Heart left ventricle (tissue), 16 donors: Measurements from ENCODE around the gene PRICKLE3. TPM values are rescaled to one million over a fixed set of nuclear protein-coding genes. Genes with fewer than 3 reads are reported as not detected.
"Not testable (repeated sequence)": the region's sequence is repeated elsewhere in the genome, so short reads cannot be mapped to it uniquely, and the experiment has no call there.

Experiments used
- ATAC-seq, 4 donors: fragments of 200-7000 bp; cut with Tn5 transposase; one replicate each; pipeline ENCODE4 v1.9.1; 2020 to 2022; ENCODE audit warnings: moderate library complexity in 4 of 4, mild to moderate bottlenecking in 3 of 4, moderate number of reproducible peaks in 1 of 4
- DNase-seq, 5 donors: peaks; one replicate each; pipeline ENCODE4 v3.0.0-alpha.2; 2020
- H3K27ac ChIP-seq, 12 donors: fragments of 200-600 bp; sonication (generic) in 4 of 12; one replicate each; pipeline versions ENCODE4 v1.5.0 to v1.8.0; 2016 to 2022; ENCODE audit warnings: mild to moderate bottlenecking in 2 of 12
- H3K27me3 ChIP-seq, 9 donors: fragments of 200-600 bp; sonication (generic) in 2 of 9; one replicate each; pipeline versions ENCODE4 v1.5.1 to v1.8.0; 2016 to 2022; ENCODE audit warnings: mild to moderate bottlenecking in 3 of 9
- H3K36me3 ChIP-seq, 9 donors: fragments of 200-600 bp; sonication (generic) in 2 of 9; one replicate each; pipeline versions ENCODE4 v1.5.0 to v1.8.0; 2018 to 2022; ENCODE audit warnings: mild to moderate bottlenecking in 2 of 9
- H3K4me1 ChIP-seq, 12 donors: fragments of 200-600 bp; sonication (generic) in 4 of 12; one replicate each; pipeline versions ENCODE4 v1.5.0 to v1.8.0; 2016 to 2022; ENCODE audit warnings: mild to moderate bottlenecking in 3 of 12
- H3K4me3 ChIP-seq, 12 donors: fragments of 200-600 bp; sonication (generic) in 4 of 12; one replicate each; pipeline versions ENCODE4 v1.5.0 to v1.8.0; 2017 to 2022; ENCODE audit warnings: mild to moderate bottlenecking in 9 of 12, moderate library complexity in 4 of 12
- H3K9me3 ChIP-seq, 12 donors: fragments of 200-600 bp; sonication (generic) in 4 of 12; one replicate each; pipeline versions ENCODE4 v1.5.0 to v1.8.0; 2016 to 2022; ENCODE audit warnings: mild to moderate bottlenecking in 1 of 12
- POLR2A ChIP-seq, 2 donors: fragments of 450-650 bp; IDR thresholded peaks; one replicate each; pipeline ENCODE4 v1.6.1; 2017; ENCODE audit warnings: antibody characterized with exemption in 2 of 2, mild to moderate bottlenecking in 2 of 2, moderate library complexity in 2 of 2
- WGBS, 4 donors: extraction: QIAGEN DNeasy Blood & Tissue Kit in 2 of 4; methylation state at CpG; one replicate each; pipeline versions ENCODE4 v1.1.5 to v1.1.7; 2013 to 2018; 5-methylcytosine and 5-hydroxymethylcytosine counted together
- intact Hi-C, 10 donors: fragments of 100-400 bp; cut with DNase I; formaldehyde crosslinking; loops; one replicate each; pipeline versions ENCODE4 v1.11.1 to v1.14.2; 2022
- polyA plus RNA-seq, 2 donors: library from polyadenylated mRNA; stranded (reverse); fragments of 200-250 nt; gene quantifications; one replicate each; pipeline ENCODE4 v1.2.3, GENCODE V29; 2013
- total RNA-seq, 9 donors: library from RNA; depleted of rRNA in 2 of 9; stranded (reverse); fragments of >200 nt in 2 of 9; fragmentation: NEBNext Ultra II Directional in 3 of 9; extraction: Animal tissue kit (Norgen Biotek cat#: 25700) in 3 of 9; gene quantifications; one replicate each; pipeline versions ENCODE4 v1.1.0 to v1.2.4, GENCODE V29; 2016 to 2023
- TF ChIP-seq, protein P1 (sequence below), 12 donors: fragments of 200-600 bp; sonication (generic) in 4 of 12; IDR thresholded peaks; one replicate each; pipeline versions ENCODE4 v1.5.0 to v1.8.0; 2018 to 2022; ENCODE audit warnings: antibody characterized with exemption in 12 of 12, mild to moderate bottlenecking in 5 of 12
- donor health status: ischemic (EF 13 %, LVEDD 7.1; RV severe dilation, severe dysfunction).
- donor health status: healthy with polysubstance abuse.
- donor health status: DM: no; HTN: yes; CAD: no.
- donor health status: DM: no; HTN: no; CAD: no.
- donor health status: ischemic (EF 25% LVEDD 6.9; RV normal size, moderate dysfunction).
- donor health status: ischemic (EF 25% LVEDD 5.7; RV mildly dilated, moderate dysfunction).
- donor health status: healthy.
- donor health status: DM: yes; HTN: yes; CAD: no.
- donor health status: ischemic (EF 35%, LVEDD 5.7; RV mildly dilated, moderate dysfunction).
- donor health status: nonischemic (EF 11% LVEDD 7.7; RV severe dilation, severe dysfunction).
- donor health status: DM: yes; HTN: yes; CAD: no.
- donor health status: PGD.
- donor health status: ischemic (EF 29% LVEDD 5.4; RV normal size, mild dysfunction).
- donor health status: nonischemic (EF 23%, LVEDD 6.1; RV moderate dilation, normal function).

PRICKLE3 gene
- total and polyA plus RNA-seq, 11 donors: 6.5 to 13.2 (median 9.3) TPM

DNA sequence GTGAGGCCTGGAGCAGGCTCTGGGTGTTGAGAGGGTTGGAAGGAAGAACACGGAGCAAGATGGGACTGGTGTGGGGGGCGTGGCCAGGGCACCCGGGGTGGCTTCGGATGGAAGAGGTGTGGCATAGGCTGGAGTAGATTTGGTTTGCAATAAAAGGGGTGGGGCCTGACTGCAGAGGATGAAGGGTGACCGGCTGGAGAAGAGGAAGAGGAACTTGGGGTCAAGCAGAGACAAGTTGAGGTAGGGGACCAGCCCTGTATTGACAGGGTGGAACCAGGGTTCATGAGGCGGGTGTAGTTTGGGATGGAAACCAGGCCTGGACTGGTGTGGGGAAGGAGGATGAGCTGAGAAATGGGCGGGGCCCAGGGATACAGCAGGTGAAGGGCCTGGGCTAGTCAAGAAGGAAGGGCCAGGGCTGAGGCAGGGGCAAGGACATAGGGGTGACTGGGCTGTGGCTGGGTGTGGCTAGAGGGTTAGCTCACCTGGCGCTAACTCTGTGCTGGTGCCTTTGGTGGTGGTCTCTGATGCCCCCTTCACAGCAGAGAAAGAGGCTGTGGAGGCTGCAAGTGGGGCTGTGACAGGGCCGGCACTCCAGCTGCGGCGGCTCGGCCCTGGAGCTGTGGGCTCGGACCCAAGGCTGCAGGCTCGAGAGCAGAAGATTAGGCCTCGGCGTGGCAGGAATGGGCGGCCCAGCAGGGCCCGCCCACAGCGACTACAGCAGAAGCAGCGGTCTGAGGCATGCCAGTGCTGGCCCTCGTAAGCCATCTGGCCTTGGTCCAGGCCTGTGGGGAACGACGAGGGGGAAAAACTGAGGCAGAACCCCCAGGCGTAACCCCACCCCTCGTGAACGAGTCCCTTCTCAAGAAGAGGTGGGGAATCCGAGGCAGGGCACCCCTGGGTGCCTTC, 9.5 kb downstream of the PRICKLE3 start:
- Histone ChIP-seq H3K27ac (peak overlapping the region in 7 of 12 donors; percentile 13 to 70 (median 42)), H3K4me3 (no peak overlapping the region), H3K27me3 (no peaks in the 10 kb centered on the region), H3K4me1 (peaks cover 0 to 14% (median 0%) of the 10 kb centered on the region in 12 donors), H3K36me3 (peaks cover 0 to 31% (median 12%) of the 10 kb centered on the region in 9 donors), H3K9me3 (no peaks in the 10 kb centered on the region)
- DNase-seq: no peak
- TF ChIP-seq POLR2A (IDR thresholded peaks at IDR 0.05): no peak
- TF ChIP-seq, protein P1, sequence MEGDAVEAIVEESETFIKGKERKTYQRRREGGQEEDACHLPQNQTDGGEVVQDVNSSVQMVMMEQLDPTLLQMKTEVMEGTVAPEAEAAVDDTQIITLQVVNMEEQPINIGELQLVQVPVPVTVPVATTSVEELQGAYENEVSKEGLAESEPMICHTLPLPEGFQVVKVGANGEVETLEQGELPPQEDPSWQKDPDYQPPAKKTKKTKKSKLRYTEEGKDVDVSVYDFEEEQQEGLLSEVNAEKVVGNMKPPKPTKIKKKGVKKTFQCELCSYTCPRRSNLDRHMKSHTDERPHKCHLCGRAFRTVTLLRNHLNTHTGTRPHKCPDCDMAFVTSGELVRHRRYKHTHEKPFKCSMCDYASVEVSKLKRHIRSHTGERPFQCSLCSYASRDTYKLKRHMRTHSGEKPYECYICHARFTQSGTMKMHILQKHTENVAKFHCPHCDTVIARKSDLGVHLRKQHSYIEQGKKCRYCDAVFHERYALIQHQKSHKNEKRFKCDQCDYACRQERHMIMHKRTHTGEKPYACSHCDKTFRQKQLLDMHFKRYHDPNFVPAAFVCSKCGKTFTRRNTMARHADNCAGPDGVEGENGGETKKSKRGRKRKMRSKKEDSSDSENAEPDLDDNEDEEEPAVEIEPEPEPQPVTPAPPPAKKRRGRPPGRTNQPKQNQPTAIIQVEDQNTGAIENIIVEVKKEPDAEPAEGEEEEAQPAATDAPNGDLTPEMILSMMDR (IDR thresholded peaks at IDR 0.05): no peak
- intact Hi-C loops: no loop called here
- ATAC-seq: peak in 2 of 4 donors; percentile 12 to 19
- WGBS, 4 donors: 58 to 72% (median 69%) methylated on average over 20 to 27 of the region's 27 CpGs

GRCh38 chrX:49175435-49176274, 10.5 kb downstream of the PRICKLE3 start:
- WGBS, 4 donors: 87 to 92% (median 89%) methylated on average over 42 to 43 of the region's 43 CpGs
- H3K4me3 ChIP-seq: no peak overlapping the region
- TF ChIP-seq, protein P1 (IDR thresholded peaks at IDR 0.05): no peak
- no peak for TF ChIP-seq POLR2A (IDR thresholded peaks at IDR 0.05)
- H3K9me3 ChIP-seq: peaks cover 0 to 4% (median 0%) of the 10 kb centered on the region in 12 donors
- intact Hi-C loops: no loop called here
- H3K36me3 ChIP-seq: peaks cover 0 to 31% (median 8%) of the 10 kb centered on the region in 9 donors
- peaks cover 0 to 14% (median 0%) of the 10 kb centered on the region in 12 donors for H3K4me1 ChIP-seq
- no peak for ATAC-seq
- H3K27me3 ChIP-seq: no peaks in the 10 kb centered on the region
- peak overlapping the region in 1 of 12 donors; percentile 5 for H3K27ac ChIP-seq
- no peak for DNase-seq

DNA sequence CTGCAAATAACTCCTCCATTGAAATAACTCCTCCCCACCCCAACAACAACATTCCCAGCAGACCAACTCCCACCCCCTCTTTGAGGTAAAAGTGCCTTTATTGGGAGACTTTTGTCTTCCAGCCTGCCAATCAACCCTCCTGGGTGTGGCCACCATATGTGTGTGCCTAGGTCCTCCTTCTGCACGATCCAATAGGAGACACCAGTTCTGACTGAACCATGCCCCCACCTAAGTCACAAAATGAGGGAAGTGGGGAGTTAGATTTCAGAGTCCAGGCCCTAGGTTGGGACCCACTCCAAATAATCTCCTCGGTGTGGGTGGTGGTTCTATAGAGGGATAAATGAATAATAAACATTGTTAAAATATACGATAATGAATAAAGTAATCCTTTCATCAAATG, 11.4 kb downstream of the PRICKLE3 start:
- Histone ChIP-seq H3K4me1 (peaks cover 0 to 14% (median 0%) of the 10 kb centered on the region in 12 donors), H3K27ac (no peak overlapping the region), H3K27me3 (no peaks in the 10 kb centered on the region), H3K9me3 (peaks cover 0 to 4% (median 0%) of the 10 kb centered on the region in 12 donors), H3K36me3 (peaks cover 0 to 31% (median 8%) of the 10 kb centered on the region in 9 donors), H3K4me3 (no peak overlapping the region)
- DNase-seq (no peak), ATAC-seq (no peak)
- TF ChIP-seq, protein P1 (IDR thresholded peaks at IDR 0.05): no peak
- no peak for TF ChIP-seq POLR2A (IDR thresholded peaks at IDR 0.05)
- intact Hi-C loops: no loop called here
- 67 to 85% (median 76%) methylated on average over 3 of the region's 3 CpGs for WGBS, 4 donors

DNA sequence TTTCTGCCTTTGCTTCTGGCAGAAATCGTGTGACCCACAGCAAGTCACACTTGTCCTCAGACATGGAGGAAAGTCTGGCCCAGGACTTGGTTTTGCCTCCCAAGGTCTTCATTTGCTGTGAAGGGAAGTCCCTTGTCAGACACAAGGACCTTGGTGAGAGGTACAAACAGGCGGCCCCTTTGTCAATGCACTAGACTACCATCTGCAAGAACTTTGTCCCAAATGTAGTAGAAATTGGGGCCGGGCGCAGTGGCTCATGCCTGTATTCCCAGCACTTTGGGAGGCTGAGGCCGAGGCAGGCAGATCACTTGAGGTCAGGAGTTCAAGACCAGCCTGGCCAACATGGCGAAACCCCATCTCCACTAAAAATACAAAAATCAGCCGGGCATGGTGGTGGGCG, 12.6 kb downstream of the PRICKLE3 start:
- H3K27ac ChIP-seq: peak overlapping the region in 2 of 12 donors; percentile 89 to 92

More for the DNA sequence above, 12.6 kb downstream of the PRICKLE3 start:
- H3K4me3 ChIP-seq, intact Hi-C loops, ATAC-seq, H3K27me3 ChIP-seq, H3K9me3 ChIP-seq, DNase-seq: not testable (repeated sequence)
- 73 to 94% (median 86%) methylated on average over 8 of the region's 8 CpGs for WGBS, 4 donors
- Histone ChIP-seq H3K36me3 (peaks cover 0 to 21% (median 7%) of the 10 kb centered on the region in 9 donors), H3K4me1 (peaks cover 0 to 14% (median 0%) of the 10 kb centered on the region in 12 donors)
